Fibroblast of mammary gland (primary cell): ENCODE measurements around the gene FHIT.

Experiments used
- DNase-seq: peaks from one replicate; pipeline ENCODE4 v3.0.0-alpha.2; 2010; ENCODE audit warnings: low read depth
- H3K4me3 ChIP-seq: 2 replicates; pipeline ENCODE4 v1.5.1; 2011; ENCODE audit warnings: low read depth, mild to moderate bottlenecking, low read length, moderate library complexity; ENCODE audit not compliant: control insufficient read depth
- TF ChIP-seq, protein P1 (sequence below): conservative IDR thresholded peaks from 2 replicates; pipeline ENCODE4 v1.5.1; 2011; ENCODE audit warnings: low read depth, low read length, inconsistent platforms; ENCODE audit not compliant: control insufficient read depth, insufficient read depth

Gene FHIT

DNA sequence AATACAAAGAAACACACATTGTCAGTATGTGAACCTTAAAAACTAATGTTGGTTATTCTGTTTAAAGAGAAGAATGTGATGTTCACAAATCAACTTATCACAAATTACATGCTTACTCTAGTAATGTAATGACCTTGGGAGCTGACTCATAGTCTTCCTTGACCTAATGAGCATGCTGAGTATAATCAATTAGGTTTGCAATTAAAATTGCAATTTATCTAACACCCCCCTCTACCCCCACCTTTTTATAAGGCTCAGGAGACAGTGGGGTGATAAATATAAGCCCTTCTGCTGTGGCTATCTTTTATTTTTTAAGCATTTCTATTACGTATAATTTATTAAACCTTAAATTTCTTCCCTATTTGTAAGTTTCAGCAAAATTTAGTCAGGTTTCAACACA lies 1253.7 kb downstream of the FHIT start:
- H3K4me3 ChIP-seq: no peak overlapping the region
- TF ChIP-seq, protein P1, sequence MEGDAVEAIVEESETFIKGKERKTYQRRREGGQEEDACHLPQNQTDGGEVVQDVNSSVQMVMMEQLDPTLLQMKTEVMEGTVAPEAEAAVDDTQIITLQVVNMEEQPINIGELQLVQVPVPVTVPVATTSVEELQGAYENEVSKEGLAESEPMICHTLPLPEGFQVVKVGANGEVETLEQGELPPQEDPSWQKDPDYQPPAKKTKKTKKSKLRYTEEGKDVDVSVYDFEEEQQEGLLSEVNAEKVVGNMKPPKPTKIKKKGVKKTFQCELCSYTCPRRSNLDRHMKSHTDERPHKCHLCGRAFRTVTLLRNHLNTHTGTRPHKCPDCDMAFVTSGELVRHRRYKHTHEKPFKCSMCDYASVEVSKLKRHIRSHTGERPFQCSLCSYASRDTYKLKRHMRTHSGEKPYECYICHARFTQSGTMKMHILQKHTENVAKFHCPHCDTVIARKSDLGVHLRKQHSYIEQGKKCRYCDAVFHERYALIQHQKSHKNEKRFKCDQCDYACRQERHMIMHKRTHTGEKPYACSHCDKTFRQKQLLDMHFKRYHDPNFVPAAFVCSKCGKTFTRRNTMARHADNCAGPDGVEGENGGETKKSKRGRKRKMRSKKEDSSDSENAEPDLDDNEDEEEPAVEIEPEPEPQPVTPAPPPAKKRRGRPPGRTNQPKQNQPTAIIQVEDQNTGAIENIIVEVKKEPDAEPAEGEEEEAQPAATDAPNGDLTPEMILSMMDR: no peak
- DNase-seq: no peak

DNA sequence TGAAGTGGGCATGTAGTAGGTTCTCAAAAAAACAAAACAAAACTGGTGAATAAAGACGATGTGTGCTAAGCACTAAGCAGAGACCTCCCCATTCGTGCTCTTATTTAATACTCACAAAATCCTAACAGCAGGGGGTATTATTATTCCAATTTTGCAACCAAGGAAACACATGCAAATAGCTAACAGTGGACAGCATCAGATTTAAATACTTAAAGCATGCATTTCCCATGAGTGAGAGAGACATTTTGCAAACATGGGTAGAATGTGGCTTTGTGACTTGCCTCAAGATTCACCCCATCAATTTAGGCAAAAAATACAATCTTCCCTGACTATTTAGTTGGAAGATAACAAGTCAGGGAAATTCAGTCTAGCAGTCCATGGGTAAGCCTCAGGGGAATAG lies 1255.2 kb downstream of the FHIT start:
- TF ChIP-seq, protein P1: no peak
- DNase-seq: no peak

DNA sequence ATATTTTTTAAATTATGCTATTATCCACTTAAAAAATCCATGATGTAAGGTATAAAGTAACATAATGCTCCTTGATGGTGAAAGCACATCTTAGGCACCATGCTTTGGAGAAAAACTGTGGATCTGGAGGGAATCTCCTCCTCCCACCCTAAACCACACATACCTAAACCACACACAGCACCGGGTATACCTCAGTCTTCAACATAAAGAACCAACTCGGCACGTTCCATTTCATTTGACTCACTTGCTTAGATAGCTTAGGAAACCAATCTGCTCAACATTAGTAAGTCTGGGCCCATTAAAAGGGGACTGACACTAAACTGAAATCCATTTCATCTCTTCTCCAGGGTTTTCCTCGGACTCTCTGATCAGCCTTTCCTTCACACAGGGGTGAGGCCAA lies 1255.7 kb downstream of the FHIT start:
- H3K4me3 ChIP-seq: no peak overlapping the region
- no peak for DNase-seq
- TF ChIP-seq, protein P1: no peak

More for the DNA sequence above, 1255.2 kb downstream of the FHIT start:
- H3K4me3 ChIP-seq: no peak overlapping the region

DNA sequence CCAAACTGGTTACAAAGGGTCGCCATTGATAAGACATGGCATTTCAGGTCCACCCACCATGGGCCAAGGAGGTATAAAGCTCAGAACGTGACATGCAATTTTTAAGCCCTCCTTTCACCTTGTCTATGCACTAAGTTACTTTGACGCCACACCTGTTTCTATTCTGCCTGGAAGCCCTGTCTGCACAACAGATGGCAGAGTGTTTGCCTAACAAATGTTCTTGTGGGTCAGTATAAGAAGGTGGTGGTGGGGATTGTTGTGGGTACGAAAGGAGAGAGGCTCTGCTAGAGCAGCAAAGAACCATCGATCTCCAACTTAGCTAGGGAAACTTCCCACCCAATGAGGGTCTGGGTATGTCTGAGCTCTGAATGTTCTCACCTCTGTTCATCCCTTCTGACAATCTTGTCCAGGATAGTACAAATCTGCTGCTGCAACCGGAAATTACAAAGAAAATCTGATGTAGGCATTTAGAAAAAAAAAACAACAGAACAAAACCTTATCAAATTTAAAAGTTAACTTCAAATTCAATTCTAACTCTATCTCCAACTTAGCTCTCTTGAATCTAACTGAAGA lies 1256.4 kb downstream of the FHIT start:
- TF ChIP-seq, protein P1: no peak
- no peak for DNase-seq
- no peak overlapping the region for H3K4me3 ChIP-seq

DNA sequence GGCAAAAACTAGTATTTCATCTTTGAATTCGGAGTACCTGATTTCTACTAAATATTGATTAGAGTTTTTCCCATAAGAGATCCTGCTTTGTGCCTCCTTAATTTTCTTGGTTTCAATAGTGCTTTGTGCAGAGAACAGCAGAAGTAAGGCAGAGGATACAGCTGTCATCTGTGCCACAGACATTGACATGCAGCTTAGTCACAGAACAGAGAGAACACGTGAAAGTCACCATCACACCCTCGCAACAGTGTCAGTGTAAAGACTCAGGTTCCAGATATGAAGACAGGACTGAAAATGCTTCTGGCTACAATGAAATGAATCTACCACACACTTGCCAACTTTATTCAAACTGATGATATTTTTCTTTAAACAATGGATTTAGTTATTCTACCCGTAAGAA lies 1258.7 kb downstream of the FHIT start:
- TF ChIP-seq, protein P1: no peak
- no peak overlapping the region for H3K4me3 ChIP-seq
- DNase-seq: no peak

DNA sequence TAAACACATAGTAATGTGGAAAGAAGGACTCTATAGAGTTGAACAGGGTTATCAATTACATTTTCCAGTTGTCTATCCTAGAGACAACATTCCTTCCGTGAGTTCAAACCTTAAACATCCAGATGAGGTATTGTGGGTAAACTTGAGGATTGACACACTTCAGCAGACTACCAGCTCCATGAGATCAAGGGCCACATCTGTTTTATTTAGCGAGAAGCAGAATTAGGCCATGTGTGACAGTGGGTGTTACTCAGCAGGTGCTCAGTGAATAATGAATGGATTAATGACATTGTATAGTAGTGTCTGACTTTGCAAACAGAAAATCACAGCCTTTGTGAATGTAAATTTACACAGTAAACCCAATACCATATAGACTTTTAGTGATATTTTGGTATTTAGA lies 1260.3 kb downstream of the FHIT start:
- DNase-seq: no peak

DNA sequence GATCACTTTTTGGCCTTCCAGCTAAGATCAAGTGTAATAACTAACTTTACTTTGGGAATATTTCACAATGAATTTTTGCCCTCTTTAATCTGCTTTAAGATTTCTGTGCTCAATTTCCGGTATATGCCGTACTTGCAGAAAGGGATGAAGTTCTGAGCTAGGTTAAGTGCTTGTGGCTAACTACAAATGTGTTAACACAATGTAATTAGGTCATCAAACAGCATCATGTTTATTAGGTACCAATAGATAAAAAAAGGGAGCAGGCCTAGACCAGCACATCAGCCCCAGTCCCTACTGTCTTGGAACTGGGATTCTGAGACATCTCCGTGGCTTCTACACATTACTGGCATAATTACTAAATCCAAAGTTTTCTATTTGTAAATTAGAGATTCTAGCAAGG lies 1268.7 kb downstream of the FHIT start:
- no peak overlapping the region for H3K4me3 ChIP-seq
- no peak for DNase-seq
- TF ChIP-seq, protein P1: no peak

More for the DNA sequence above, 1260.3 kb downstream of the FHIT start:
- no peak overlapping the region for H3K4me3 ChIP-seq
- TF ChIP-seq, protein P1: no peak
